H9 (cell line): ENCODE results near the gene KMT2C. TPM values are rescaled to one million over a fixed set of nuclear protein-coding genes. Genes with fewer than 3 reads are reported as not detected.
A peak's percentile ranks its signal among the peaks of the same experiment; 100 is the strongest.

Experiments used
- DNase-seq: peaks from one replicate; pipeline ENCODE4 v3.0.0-alpha.2; 2017
- H2AFZ ChIP-seq: one replicate; pipeline ENCODE4 v1.6.1; 2013; ENCODE audit warnings: mild to moderate bottlenecking, low read length, control low read depth, moderate library complexity
- H2AK5ac ChIP-seq: 2 replicates; pipeline ENCODE4 v1.6.1; 2013; ENCODE audit warnings: low read length, control low read depth, mixed read lengths; ENCODE audit not compliant: insufficient read length
- H2BK120ac ChIP-seq: one replicate; pipeline ENCODE4 v1.6.1; 2013; ENCODE audit warnings: low read depth, mild to moderate bottlenecking, low read length, control low read depth, inconsistent platforms; ENCODE audit not compliant: poor library complexity, severe bottlenecking
- H2BK12ac ChIP-seq: 2 replicates; pipeline ENCODE4 v1.6.1; 2013; ENCODE audit warnings: low read length, control low read depth, mixed read lengths, low read depth; ENCODE audit not compliant: insufficient read length
- H2BK15ac ChIP-seq: 2 replicates; pipeline ENCODE4 v1.6.1; 2013; ENCODE audit warnings: low read depth, low read length, control low read depth
- H2BK20ac ChIP-seq: one replicate; pipeline ENCODE4 v1.6.1; 2013; ENCODE audit warnings: low read depth, mild to moderate bottlenecking, low read length, control low read depth, inconsistent platforms; ENCODE audit not compliant: poor library complexity, severe bottlenecking
- H2BK5ac ChIP-seq: 2 replicates; pipeline ENCODE4 v1.6.1; 2013; ENCODE audit warnings: low read length, control low read depth, mixed read lengths; ENCODE audit not compliant: insufficient read length
- H3K14ac ChIP-seq: 2 replicates; pipeline ENCODE4 v1.6.1; 2013; ENCODE audit warnings: low read length, control low read depth; ENCODE audit not compliant: insufficient read depth
- H3K18ac ChIP-seq: 2 replicates; pipeline ENCODE4 v1.6.1; 2013; ENCODE audit warnings: low read depth, mild to moderate bottlenecking, mixed read lengths, low read length, control low read depth; ENCODE audit not compliant: insufficient read length
- H3K23ac ChIP-seq: 2 replicates; pipeline ENCODE4 v1.6.1; 2013; ENCODE audit warnings: low read length, control low read depth, mixed read lengths, low read depth; ENCODE audit not compliant: insufficient read length
- H3K23me2 ChIP-seq: 2 replicates; pipeline ENCODE4 v1.6.1; 2013; ENCODE audit warnings: low read depth, mild to moderate bottlenecking, mixed read lengths, low read length, control low read depth; ENCODE audit not compliant: insufficient read length, poor library complexity, severe bottlenecking
- H3K27ac ChIP-seq: 2 replicates; pipeline ENCODE4 v1.5.1; 2013; ENCODE audit warnings: low read length, control low read depth, mixed read lengths, low read depth; ENCODE audit not compliant: insufficient read length
- H3K27me3 ChIP-seq: 2 replicates; pipeline ENCODE4 v1.6.1; 2013; ENCODE audit warnings: low read length, control low read depth, inconsistent platforms; ENCODE audit not compliant: insufficient read depth
- H3K4ac ChIP-seq: 2 replicates; pipeline ENCODE4 v1.6.1; 2013; ENCODE audit warnings: low read depth, mild to moderate bottlenecking, control low read depth, inconsistent platforms, low read length, moderate library complexity
- H3K4me1 ChIP-seq: 2 replicates; pipeline ENCODE4 v1.6.1; 2013; ENCODE audit warnings: low read length, control low read depth, inconsistent platforms; ENCODE audit not compliant: insufficient read depth
- H3K4me2 ChIP-seq: 2 replicates; pipeline ENCODE4 v1.6.1; 2013; ENCODE audit warnings: low read length, control low read depth, mixed read lengths; ENCODE audit not compliant: insufficient read length, insufficient read depth
- H3K56ac ChIP-seq: 2 replicates; pipeline ENCODE4 v1.6.1; 2013; ENCODE audit warnings: low read depth, mild to moderate bottlenecking, mixed read lengths, low read length, control low read depth; ENCODE audit not compliant: insufficient read length
- H3K79me1 ChIP-seq: 2 replicates; pipeline ENCODE4 v1.6.1; 2013; ENCODE audit warnings: low read depth, mild to moderate bottlenecking, moderate library complexity, low read length, control low read depth, inconsistent platforms; ENCODE audit not compliant: insufficient read depth, poor library complexity, severe bottlenecking
- H3K79me2 ChIP-seq: 2 replicates; pipeline ENCODE4 v1.6.1; 2013; ENCODE audit warnings: low read length, control low read depth, inconsistent platforms; ENCODE audit not compliant: insufficient read depth
- H3K9ac ChIP-seq: 2 replicates; pipeline ENCODE4 v1.6.1; 2013; ENCODE audit warnings: low read length, control low read depth, mixed read lengths; ENCODE audit not compliant: insufficient read length; ENCODE audit errors: extremely low read depth
- H3K9me3 ChIP-seq: one replicate; pipeline ENCODE4 v1.6.1; 2013; ENCODE audit warnings: low read depth, low read length, inconsistent platforms; ENCODE audit not compliant: control insufficient read depth
- H3T11ph ChIP-seq: one replicate; pipeline ENCODE4 v1.6.1; 2013; ENCODE audit warnings: mild to moderate bottlenecking, low read length, control low read depth, inconsistent platforms
- H4K20me1 ChIP-seq: one replicate; pipeline ENCODE4 v1.6.1; 2013; ENCODE audit not compliant: control insufficient read depth, insufficient read length, insufficient read depth
- H4K5ac ChIP-seq: 2 replicates; pipeline ENCODE4 v1.6.1; 2013; ENCODE audit warnings: low read depth, mild to moderate bottlenecking, mixed read lengths, low read length, control low read depth; ENCODE audit not compliant: insufficient read length
- H4K8ac ChIP-seq: replicated peaks from 2 replicates; pipeline ENCODE4 v1.6.1; 2013; ENCODE audit warnings: low read length, control low read depth, mixed read lengths, low read depth; ENCODE audit not compliant: insufficient read length
- H4K91ac ChIP-seq: 2 replicates; pipeline ENCODE4 v1.6.1; 2013; ENCODE audit warnings: low read depth, mild to moderate bottlenecking, moderate library complexity, mixed read lengths, low read length, control low read depth; ENCODE audit not compliant: insufficient read length
- H3K27ac Mint-ChIP-seq, 3 experiments: 2 replicates in 2 of 3; 3 replicates in 1 of 3; pipeline ENCODE4 v1.8.0; 2020 to 2021; ENCODE audit warnings: mixed read lengths in 3 of 3, mild to moderate bottlenecking in 1 of 3, moderate library complexity in 1 of 3
- H3K27me3 Mint-ChIP-seq: 2 replicates; pipeline ENCODE4 v1.8.0; 2021; ENCODE audit warnings: low read depth, mild to moderate bottlenecking, moderate library complexity, mixed read lengths
- H3K36me3 Mint-ChIP-seq, 3 experiments: 2 replicates in 2 of 3; 3 replicates in 1 of 3; pipeline ENCODE4 v1.8.0; 2020 to 2021; ENCODE audit warnings: low read depth in 3 of 3, mixed read lengths in 3 of 3; ENCODE audit not compliant: insufficient read depth in 1 of 3
- H3K4me1 Mint-ChIP-seq, 2 experiments: 2 replicates each; pipeline ENCODE4 v1.8.0; 2020; ENCODE audit warnings: mixed read lengths in 2 of 2
- H3K4me3 Mint-ChIP-seq, 2 experiments: 2 replicates in 1 of 2; 3 replicates in 1 of 2; pipeline ENCODE4 v1.8.0; 2020 to 2021; ENCODE audit warnings: mild to moderate bottlenecking in 2 of 2, mixed read lengths in 2 of 2, moderate library complexity in 1 of 2
- H3K9me3 Mint-ChIP-seq, 2 experiments: 2 replicates in 1 of 2; 3 replicates in 1 of 2; pipeline ENCODE4 v1.8.0; 2020; ENCODE audit warnings: mild to moderate bottlenecking in 2 of 2, mixed read lengths in 2 of 2, moderate library complexity in 1 of 2
- WGBS: extraction: QIAGEN DNeasy Blood & Tissue Kit; methylation state at CpG from one replicate; pipeline ENCODE4 v1.1.7; 2013; ENCODE audit warnings: missing lambda C conversion rate, low lambda C conversion rate, mixed read lengths; ENCODE audit not compliant: insufficient read length; ENCODE audit errors: extremely low coverage; 5-methylcytosine and 5-hydroxymethylcytosine counted together
- total RNA-seq: library from RNA; stranded (reverse); gene quantifications from 2 replicates; pipeline ENCODE4 v1.2.1, GENCODE V29; 2021
- TF ChIP-seq, protein P1 (sequence below): fragments of 200-600 bp; sonication (generic); conservative IDR thresholded peaks from 3 replicates; pipeline ENCODE4 v1.8.0; 2021; ENCODE audit warnings: antibody characterized with exemption, mild to moderate bottlenecking

KMT2C gene
- total RNA-seq, 1 experiment from 2014 or later, result 32.2 TPM

DNA sequence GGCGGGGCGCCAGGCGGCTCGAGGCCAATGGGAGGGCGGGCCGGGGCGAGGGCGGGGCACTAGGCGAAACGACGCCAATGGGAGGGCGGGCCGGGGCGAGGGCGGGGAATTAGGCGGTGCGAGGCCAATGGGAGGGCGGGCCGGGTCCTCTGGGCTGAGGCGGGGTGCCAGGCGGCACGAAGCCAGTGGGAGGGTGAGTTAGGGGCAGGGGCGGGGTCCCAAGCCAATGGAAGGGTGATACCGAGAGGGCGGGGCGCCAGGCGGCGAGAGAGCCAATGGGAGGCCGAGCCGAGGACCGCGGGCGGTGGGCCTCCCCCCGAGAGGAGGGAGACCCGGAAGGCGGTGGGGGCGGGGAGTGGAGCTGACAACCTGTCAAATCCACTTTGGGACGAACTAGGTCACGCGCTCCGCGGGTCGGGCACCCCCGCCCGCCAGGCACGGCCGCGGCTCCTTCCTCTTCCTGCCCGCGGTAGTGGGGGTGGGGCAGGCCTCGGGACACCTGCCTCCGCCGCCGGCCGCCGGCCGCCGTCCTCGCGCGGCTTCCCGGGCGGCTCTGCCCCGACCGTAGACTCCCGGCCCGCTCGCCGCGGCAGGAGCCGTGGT is 28.0 kb upstream of the KMT2C start:
- Histone ChIP-seq H3K27ac (no peak overlapping the region), H2AFZ (no peak overlapping the region), H4K20me1 (no peaks in the 10 kb centered on the region), H3T11ph (no peak overlapping the region), H4K91ac (no peak overlapping the region), H2BK20ac (no peak overlapping the region), H3K23ac (no peak overlapping the region), H3K27me3 (no peaks in the 10 kb centered on the region), H3K4me2 (peak overlapping the region; percentile 82), H2BK12ac (no peak overlapping the region), H3K18ac (no peak overlapping the region), H3K9me3 (no peaks in the 10 kb centered on the region), H4K5ac (no peak overlapping the region), H2AK5ac (no peak overlapping the region), H3K79me1 (no peaks in the 10 kb centered on the region), H2BK15ac (no peak overlapping the region), H3K56ac (no peak overlapping the region), H3K4ac (no peak overlapping the region), H3K4me1 (no peaks in the 10 kb centered on the region), H2BK120ac (no peak overlapping the region), H3K14ac (no peak overlapping the region), H3K23me2 (peaks cover 5% of the 10 kb centered on the region), H2BK5ac (no peak overlapping the region), H3K9ac (no peak overlapping the region), H4K8ac (no peak overlapping the region), H3K79me2 (no peaks in the 10 kb centered on the region)
- no peaks in the 10 kb centered on the region for H3K9me3 Mint-ChIP-seq
- H3K27ac Mint-ChIP-seq, result no peak overlapping the region; a peak in 1 of 7 replicates
- no peaks in the 10 kb centered on the region; a peak in 1 of 7 replicates for H3K36me3 Mint-ChIP-seq
- WGBS, result no CpG with 5 or more reads among the region's 71 CpGs
- TF ChIP-seq, protein P1, sequence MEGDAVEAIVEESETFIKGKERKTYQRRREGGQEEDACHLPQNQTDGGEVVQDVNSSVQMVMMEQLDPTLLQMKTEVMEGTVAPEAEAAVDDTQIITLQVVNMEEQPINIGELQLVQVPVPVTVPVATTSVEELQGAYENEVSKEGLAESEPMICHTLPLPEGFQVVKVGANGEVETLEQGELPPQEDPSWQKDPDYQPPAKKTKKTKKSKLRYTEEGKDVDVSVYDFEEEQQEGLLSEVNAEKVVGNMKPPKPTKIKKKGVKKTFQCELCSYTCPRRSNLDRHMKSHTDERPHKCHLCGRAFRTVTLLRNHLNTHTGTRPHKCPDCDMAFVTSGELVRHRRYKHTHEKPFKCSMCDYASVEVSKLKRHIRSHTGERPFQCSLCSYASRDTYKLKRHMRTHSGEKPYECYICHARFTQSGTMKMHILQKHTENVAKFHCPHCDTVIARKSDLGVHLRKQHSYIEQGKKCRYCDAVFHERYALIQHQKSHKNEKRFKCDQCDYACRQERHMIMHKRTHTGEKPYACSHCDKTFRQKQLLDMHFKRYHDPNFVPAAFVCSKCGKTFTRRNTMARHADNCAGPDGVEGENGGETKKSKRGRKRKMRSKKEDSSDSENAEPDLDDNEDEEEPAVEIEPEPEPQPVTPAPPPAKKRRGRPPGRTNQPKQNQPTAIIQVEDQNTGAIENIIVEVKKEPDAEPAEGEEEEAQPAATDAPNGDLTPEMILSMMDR, result no peak
- no peaks in the 10 kb centered on the region for H3K27me3 Mint-ChIP-seq
- H3K4me3 Mint-ChIP-seq, result peak overlapping the region; percentile 71 to 89
- H3K4me1 Mint-ChIP-seq, result peaks cover 22 to 24% of the 10 kb centered on the region in 2 experiments
- DNase-seq, result peak; percentile 99
